ENCODE results near the gene SBNO2.

DNA sequence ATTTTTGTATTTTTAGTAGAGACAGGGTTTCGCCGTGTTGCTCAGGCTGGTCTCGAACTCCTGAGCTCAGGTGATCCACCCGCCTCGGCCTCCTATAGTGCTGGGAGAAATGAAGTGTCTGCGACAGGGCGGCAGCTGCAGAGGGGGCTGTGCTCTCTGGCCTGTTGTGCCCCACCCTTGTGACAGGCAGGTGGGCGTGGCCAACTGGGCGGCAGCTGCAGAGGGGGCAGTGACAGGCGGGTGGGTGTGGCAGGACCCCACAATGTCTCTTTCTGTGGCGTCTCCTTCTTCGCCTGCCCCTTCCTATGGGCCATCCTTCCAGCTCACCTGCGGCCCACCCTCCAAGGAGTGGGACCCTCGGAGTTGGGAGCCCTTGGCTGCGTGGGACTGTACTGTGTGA lies 43.3 kb upstream of the SBNO2 start:
- TF ChIP-seq POLR2A (IDR thresholded peaks at IDR 0.05): no peak
- TF ChIP-seq CTCF (IDR thresholded peaks at IDR 0.05): no peak
- TF ChIP-seq POLR2AphosphoS5 (IDR thresholded peaks at IDR 0.05; ENCODE audit: insufficient read depth in 1 of 2, low read depth in 1 of 2): no peak

All from vagina (tissue), 2 donors.